ENCODE data around the gene C21orf58.

Gene C21orf58

GRCh38 chr21:46352913-46353312, 29.2 kb upstream of the C21orf58 start:
- no peak for DNase-seq

GRCh38 chr21:46352164-46352515, 28.5 kb upstream of the C21orf58 start:
- no peak for DNase-seq

- no peak for DNase-seq
Observed at GRCh38 chr21:46351476-46352163, 27.9 kb upstream of the C21orf58 start.

- DNase-seq: no peak
Observed at GRCh38 chr21:46350981-46351380, 27.3 kb upstream of the C21orf58 start.

GRCh38 chr21:46350571-46350970, 26.9 kb upstream of the C21orf58 start:
- DNase-seq: no peak

- DNase-seq: no peak
Observed at GRCh38 chr21:46349134-46349760, 25.6 kb upstream of the C21orf58 start.

GRCh38 chr21:46347791-46348381, 24.2 kb upstream of the C21orf58 start:
- no peak for DNase-seq

- DNase-seq: no peak
Observed at GRCh38 chr21:46347203-46347550, 23.5 kb upstream of the C21orf58 start.

GRCh38 chr21:46346296-46347202, 22.9 kb upstream of the C21orf58 start:
- no peak for DNase-seq

GRCh38 chr21:46345861-46346260, 22.2 kb upstream of the C21orf58 start:
- no peak for DNase-seq

- DNase-seq: no peak
Observed at GRCh38 chr21:46344219-46344915, 20.7 kb upstream of the C21orf58 start.

GRCh38 chr21:46340998-46341397, 17.3 kb upstream of the C21orf58 start:
- no peak for DNase-seq

GRCh38 chr21:46336603-46337002, 12.9 kb upstream of the C21orf58 start:
- DNase-seq: no peak

GRCh38 chr21:46334351-46335140, 10.9 kb upstream of the C21orf58 start:
- no peak for DNase-seq

GRCh38 chr21:46329796-46330195, 6.1 kb upstream of the C21orf58 start:
- no peak for DNase-seq

GRCh38 chr21:46328151-46328550, 4.5 kb upstream of the C21orf58 start:
- no peak for DNase-seq

- DNase-seq: no peak
Observed at GRCh38 chr21:46327711-46328110, 4.0 kb upstream of the C21orf58 start.

- no peak for DNase-seq
Observed at GRCh38 chr21:46326110-46326703, 2.5 kb upstream of the C21orf58 start.

- peak; percentile 9 to 36 for DNase-seq
Observed at GRCh38 chr21:46325073-46325912, 1.6 kb upstream of the C21orf58 start.

- peak; percentile 86 to 89 for DNase-seq
Observed at GRCh38 chr21:46324390-46325072, 861 bp upstream of the C21orf58 start.

All from CD4-positive, alpha-beta T cell treated with Interferon alpha-2 for 1 hour (primary cell).